ENCODE measurements around the gene TEKT3. TPM values are rescaled to one million over a fixed set of nuclear protein-coding genes. Genes with fewer than 3 reads are reported as not detected.

TEKT3 gene
- polyA plus RNA-seq, 3 donors, result not detected

GRCh38 chr17:15261258-15261801 lies 80.1 kb downstream of the TEKT3 start:
- TF ChIP-seq CTCF (IDR thresholded peaks at IDR 0.05), result no peak
- Mint-ChIP-seq H3K36me3 (peaks cover 3 to 6% of the 10 kb centered on the region in 2 donors), H3K4me1 (peaks cover 48% of the 10 kb centered on the region), H3K4me3 (peak overlapping the region; percentile 93 to 98), H3K27ac (peak overlapping the region in 4 of 7 donors; percentile 22 to 82 (median 50)), H3K9me3 (peaks cover 0 to 15% (median 3%) of the 10 kb centered on the region in 7 donors), H3K27me3 (ENCODE audit: low read depth in 3 of 3) (peaks cover 64 to 75% (median 74%) of the 10 kb centered on the region in 3 donors)
- intact Hi-C loops (cut with micrococcal nuclease), result loop anchor here (5.0 kb wide), 2 partner anchors 241 to 736 kb away; partner anchors contain the start of genes TTC19 (in 1 of the 2) and ZSWIM7 (in 1 of the 2)
- no peaks in the 10 kb centered on the region for H4K20me1 ChIP-seq (ENCODE audit: insufficient read depth, low read length)
- DNase-seq, result no peak
- peaks cover 40 to 64% of the 10 kb centered on the region in 2 donors for H3K27me3 ChIP-seq (ENCODE audit: control insufficient read depth in 2 of 2, insufficient read depth in 2 of 2, low read length in 2 of 2)
- peaks cover 43% of the 10 kb centered on the region in 2 donors for H3K4me1 ChIP-seq (ENCODE audit: control insufficient read depth in 1 of 2, insufficient read depth in 2 of 2, low read length in 2 of 2)
- H3K4me3 ChIP-seq (replicated peaks in 1 of 3; ENCODE audit: low read depth in 2 of 3, low read length in 3 of 3), result peak overlapping the region in 2 of 3 experiments; percentile 2 to 78
- H3K4me2 ChIP-seq (replicated peaks; ENCODE audit: extremely low read depth, low read length, poor library complexity, severe bottlenecking), result peak overlapping the region; percentile 79
- WGBS (ENCODE audit: insufficient coverage), result 4% methylated on average over 23 of the region's 32 CpGs
- H3K36me3 ChIP-seq (replicated peaks in 1 of 2; ENCODE audit: control insufficient read depth in 1 of 2, insufficient read depth in 2 of 2, low read length in 2 of 2), result no peaks in the 10 kb centered on the region
- no peak overlapping the region for H3K27ac ChIP-seq (ENCODE audit: low read depth in 1 of 2, low read length in 2 of 2)
- H3K9ac ChIP-seq (ENCODE audit: insufficient read depth, low read length, poor library complexity, severe bottlenecking), result no peak overlapping the region
- H2AFZ ChIP-seq (ENCODE audit: insufficient read depth, low read depth, low read length, poor library complexity, severe bottlenecking), result peak overlapping the region; percentile 90
- no peaks in the 10 kb centered on the region for H3K79me2 ChIP-seq (ENCODE audit: insufficient read depth, low read length)
- peaks cover 2 to 17% of the 10 kb centered on the region in 2 donors for H3K9me3 ChIP-seq (replicated peaks in 1 of 2; ENCODE audit: control insufficient read depth in 1 of 2, insufficient read depth in 1 of 2, low read length in 2 of 2)

- Histone ChIP-seq H3K4me2 (replicated peaks; ENCODE audit: extremely low read depth, low read length, poor library complexity, severe bottlenecking) (peak overlapping the region; percentile 79), H3K27ac (ENCODE audit: low read depth in 1 of 2, low read length in 2 of 2) (no peak overlapping the region), H3K79me2 (ENCODE audit: insufficient read depth, low read length) (no peaks in the 10 kb centered on the region), H4K20me1 (ENCODE audit: insufficient read depth, low read length) (no peaks in the 10 kb centered on the region), H3K27me3 (ENCODE audit: control insufficient read depth in 2 of 2, insufficient read depth in 2 of 2, low read length in 2 of 2) (peaks cover 37 to 58% of the 10 kb centered on the region in 2 donors), H3K9me3 (replicated peaks in 1 of 2; ENCODE audit: control insufficient read depth in 1 of 2, insufficient read depth in 1 of 2, low read length in 2 of 2) (peaks cover 2 to 17% of the 10 kb centered on the region in 2 donors), H3K9ac (ENCODE audit: insufficient read depth, low read length, poor library complexity, severe bottlenecking) (peak overlapping the region; percentile 44), H3K36me3 (replicated peaks in 1 of 2; ENCODE audit: control insufficient read depth in 1 of 2, insufficient read depth in 2 of 2, low read length in 2 of 2) (no peaks in the 10 kb centered on the region), H3K4me3 (replicated peaks in 1 of 3; ENCODE audit: low read depth in 2 of 3, low read length in 3 of 3) (peak overlapping the region; percentile 43 to 78 (median 50)), H3K4me1 (ENCODE audit: control insufficient read depth in 1 of 2, insufficient read depth in 2 of 2, low read length in 2 of 2) (peaks cover 43% of the 10 kb centered on the region in 2 donors), H2AFZ (ENCODE audit: insufficient read depth, low read depth, low read length, poor library complexity, severe bottlenecking) (peak overlapping the region; percentile 90)
- Mint-ChIP-seq H3K9me3 (peaks cover 0 to 15% (median 3%) of the 10 kb centered on the region in 7 donors), H3K27me3 (ENCODE audit: low read depth in 3 of 3) (peaks cover 64 to 79% (median 71%) of the 10 kb centered on the region in 3 donors), H3K36me3 (peaks cover 3 to 6% of the 10 kb centered on the region in 2 donors), H3K27ac (peak overlapping the region; percentile 47 to 84 (median 79)), H3K4me1 (peaks cover 48% of the 10 kb centered on the region), H3K4me3 (peak overlapping the region; percentile 93 to 98)
- peak; percentile 83 for TF ChIP-seq CTCF (IDR thresholded peaks at IDR 0.05)
- intact Hi-C loops (cut with micrococcal nuclease), result loop anchor here (1.0 to 5.0 kb wide), 3 partner anchors 242 to 737 kb away; partner anchors contain the start of genes TTC19 (in 1 of the 2) and ZSWIM7 (in 1 of the 2)
- WGBS (ENCODE audit: insufficient coverage), result under 1% methylated on average over 56 of the region's 67 CpGs
- DNase-seq, result peak; percentile 50 to 71 (median 65)
Measured at GRCh38 chr17:15260376-15261257, 80.8 kb downstream of the TEKT3 start.

Measured in CD14-positive monocyte (primary cell).